GM15510 (cell line): ENCODE data around the gene ZSWIM8.

ENCODE experiments used
- POLR2A ChIP-seq: IDR thresholded peaks from 3 replicates; pipeline ENCODE4 v1.6.1; 2011; ENCODE audit warnings: borderline replicate concordance; ENCODE audit not compliant: insufficient read length; ENCODE audit errors: extremely low read depth

Gene ZSWIM8

DNA sequence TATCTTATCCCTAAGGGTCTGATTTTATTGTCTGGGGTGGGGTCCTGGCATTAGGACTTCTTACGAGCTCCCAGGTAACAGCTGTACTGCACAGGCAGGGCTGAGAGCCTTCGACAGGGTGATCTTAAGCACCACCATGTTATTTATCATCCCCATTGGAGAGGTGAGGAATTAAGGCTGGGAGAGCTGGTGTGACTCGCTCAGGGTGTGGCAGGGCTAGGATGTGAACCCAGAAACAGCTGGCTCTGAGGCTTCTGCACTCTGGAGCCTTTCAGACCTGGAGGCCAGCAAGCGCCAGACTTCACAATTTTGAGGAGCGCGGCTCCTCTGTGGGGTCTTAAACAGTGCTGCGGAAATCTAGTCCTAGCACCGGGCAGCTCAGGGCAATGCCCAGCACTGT, 53.4 kb downstream of the ZSWIM8 start:
- TF ChIP-seq POLR2A: no peak

DNA sequence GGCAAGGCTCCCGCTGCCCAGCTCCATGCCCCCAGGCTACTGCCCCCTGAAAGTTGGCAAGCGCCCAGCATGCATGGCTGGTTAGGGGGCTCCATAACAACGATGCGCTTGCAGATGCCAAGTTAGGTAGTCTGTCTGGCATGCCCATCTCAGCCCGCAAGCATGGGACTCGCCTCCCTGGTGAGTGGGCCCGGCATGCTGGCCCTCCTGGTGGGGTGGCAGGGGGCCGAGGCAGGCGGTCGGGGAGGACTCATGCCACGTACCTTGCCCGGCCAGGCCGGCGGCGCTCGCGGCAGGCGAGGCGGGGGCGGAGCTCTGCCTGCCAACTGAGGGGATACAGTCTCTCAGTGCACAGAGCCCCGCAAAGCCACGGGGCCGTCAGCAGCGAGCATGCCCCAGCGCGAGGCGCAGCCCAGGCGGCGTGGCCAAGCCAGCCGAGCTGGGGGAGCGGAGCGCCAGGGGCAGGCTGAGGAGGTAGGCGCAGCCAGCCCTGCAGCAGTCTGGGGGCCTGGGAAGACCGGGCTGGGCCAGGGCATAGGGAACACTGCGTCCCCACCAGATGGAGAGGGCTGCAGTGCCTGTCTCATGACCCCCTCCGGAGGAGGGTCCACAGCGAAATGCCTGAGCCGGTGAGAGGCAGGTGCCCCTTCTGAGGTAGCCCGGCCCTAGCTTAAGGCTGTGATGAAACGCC, 54.0 kb downstream of the ZSWIM8 start:
- TF ChIP-seq POLR2A: no peak

DNA sequence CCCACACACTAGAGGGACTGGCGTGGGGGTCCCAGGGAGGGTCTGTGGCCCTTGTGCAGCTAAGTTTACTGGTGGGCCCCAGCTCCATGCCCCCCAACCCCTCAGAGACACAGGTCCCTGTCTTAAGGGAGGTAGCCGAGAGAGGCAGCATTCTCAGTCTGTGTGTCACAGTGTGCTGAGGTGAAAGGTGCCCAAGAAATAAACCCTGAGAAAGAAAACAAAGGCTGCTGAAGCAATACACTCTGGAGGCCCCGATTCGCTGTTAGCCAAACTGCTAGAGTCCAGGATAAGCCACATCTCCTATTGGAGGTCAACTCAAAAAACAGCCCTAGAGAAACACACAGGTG, 54.6 kb downstream of the ZSWIM8 start:
- TF ChIP-seq POLR2A: no peak

DNA sequence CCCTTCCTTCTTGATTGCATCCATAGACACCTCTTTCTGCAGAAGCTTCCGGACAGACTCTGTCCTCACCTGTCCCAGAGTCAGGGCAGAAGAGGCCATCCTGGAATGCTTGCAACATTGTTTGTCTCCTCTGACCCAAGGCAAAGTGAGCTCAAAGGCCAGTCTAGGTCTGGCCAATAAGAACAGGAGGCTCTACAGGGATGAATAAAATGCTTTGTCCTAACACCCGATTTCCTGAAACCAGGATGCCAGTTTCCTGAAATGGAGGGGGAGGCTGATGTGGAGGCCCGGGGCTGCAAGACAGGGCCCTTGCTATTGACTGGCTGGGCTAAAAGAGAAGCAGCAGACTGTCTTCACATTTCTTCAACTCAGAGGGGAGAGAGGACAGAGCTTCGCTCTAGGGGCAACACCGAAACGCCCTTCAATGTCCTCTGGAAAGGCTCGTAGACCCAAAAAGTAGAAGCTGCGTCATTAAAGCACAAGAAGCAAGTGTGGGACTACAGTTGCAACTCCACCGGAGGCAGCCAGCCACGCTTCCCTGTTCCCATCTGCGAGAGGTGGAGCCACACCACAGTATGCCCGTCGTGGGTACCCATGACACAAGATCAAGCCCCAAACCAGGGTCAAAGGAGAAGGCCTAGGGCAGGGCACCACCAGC, 55.1 kb downstream of the ZSWIM8 start:
- TF ChIP-seq POLR2A: no peak

DNA sequence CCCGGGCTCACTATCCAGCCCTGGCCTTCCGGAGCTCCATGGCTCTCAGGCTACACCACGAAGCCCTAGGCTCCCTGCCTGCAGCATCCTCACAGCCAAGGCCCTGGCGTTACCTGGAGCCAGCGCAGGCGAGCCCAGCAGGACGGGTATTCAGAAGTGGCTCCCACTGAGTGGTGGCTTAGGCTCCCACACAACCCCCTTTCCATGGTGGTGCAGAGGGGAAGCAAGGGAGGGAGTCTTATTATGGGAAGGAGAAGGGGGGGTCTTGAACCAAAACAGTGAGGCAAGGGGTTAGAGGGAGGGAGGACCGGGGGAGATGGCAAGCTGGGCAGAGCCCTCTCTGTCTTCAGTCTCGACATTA, 55.6 kb downstream of the ZSWIM8 start:
- TF ChIP-seq POLR2A: no peak

DNA sequence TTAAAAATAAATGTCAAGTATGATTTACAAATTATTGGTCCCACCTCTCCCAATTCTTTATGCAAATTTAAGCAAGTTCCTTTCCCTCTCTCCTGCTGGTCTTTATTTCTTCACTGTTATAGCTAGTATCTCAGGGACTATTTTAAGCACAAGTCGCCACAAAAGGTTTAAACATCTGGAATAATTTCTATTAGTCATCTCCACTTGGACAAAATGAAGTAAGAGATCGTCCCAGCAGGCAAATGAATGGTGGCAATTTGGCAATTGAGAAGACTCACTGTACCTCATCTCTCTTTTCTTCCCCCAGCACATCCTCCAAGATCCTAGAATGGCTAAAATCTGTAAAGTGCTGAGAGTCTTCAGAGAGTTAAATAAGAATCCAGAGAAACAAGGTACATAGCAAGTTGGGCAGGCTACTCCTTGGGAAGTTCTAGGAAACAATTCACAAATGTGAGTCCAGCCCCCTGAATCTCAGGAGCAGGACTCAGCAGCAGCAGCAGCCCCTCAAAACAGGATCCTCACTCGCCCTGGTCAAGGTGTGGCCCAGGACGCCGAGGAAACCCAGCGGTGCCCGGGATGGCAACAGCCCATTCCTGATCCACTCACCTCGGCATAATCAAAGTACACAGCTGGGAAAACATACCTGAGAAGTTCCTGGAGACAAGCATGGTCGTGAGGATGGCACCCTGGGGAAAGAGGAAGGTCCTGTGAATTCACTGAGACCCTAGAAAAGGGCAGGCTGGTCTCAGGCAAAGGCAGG, 56.3 kb downstream of the ZSWIM8 start:
- TF ChIP-seq POLR2A: no peak

DNA sequence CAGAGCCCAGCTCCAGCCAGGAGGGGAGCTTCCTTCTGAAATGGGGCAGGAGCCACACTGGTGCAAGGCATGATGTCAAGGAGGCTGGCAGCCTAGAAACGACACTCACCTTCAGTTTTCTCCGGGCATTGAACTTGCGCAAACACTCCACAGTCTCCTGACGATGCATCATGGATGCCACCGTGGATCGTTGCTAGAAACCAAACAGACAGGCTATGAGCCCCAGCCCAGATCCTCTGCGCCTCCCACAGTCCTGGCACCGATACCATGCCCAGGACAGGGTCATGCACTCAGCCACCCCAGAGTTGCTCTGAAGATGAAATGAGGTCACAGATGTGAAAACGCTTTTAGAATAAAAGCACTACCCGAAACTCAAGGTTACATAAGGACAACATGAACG, 56.9 kb downstream of the ZSWIM8 start:
- no peak for TF ChIP-seq POLR2A

DNA sequence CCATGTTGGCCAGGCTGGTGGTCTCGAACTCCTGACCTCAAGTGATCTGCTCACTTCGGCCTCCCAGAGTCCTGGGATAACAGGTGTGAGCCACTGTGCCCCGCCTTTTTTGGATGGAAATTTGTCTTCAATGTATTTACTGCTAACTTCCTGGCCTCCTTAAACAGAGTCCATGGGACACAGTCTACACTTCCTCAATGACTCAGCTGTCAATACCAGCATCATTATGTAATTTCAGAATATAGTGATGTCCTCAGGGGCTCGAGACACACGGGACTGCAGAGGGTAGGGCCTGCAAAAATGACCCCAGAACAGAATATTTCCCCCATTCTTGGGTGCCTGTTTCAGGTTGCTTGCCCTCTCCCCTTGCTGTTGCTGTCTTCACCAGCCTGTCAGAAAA, 57.9 kb downstream of the ZSWIM8 start:
- TF ChIP-seq POLR2A: no peak

DNA sequence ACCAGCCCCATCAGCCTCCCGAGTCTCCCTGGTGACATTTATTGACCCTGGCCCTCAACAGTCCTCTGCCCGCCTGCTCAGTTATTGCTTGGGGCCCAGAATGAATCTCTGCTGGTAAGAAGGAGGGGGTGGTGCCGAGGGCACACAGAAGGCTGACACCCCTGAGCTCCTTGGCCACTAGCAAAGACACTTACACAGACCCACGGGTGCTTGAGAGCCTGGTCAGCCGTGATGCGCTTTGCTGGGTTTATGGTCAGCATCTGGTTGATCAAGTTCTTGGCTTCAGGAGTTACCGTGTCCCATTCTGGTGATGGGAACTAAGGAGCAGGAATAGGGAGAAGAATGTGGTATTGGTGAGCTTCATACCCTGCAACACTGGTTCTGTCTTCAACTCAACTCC, 61.6 kb downstream of the ZSWIM8 start:
- TF ChIP-seq POLR2A: no peak

DNA sequence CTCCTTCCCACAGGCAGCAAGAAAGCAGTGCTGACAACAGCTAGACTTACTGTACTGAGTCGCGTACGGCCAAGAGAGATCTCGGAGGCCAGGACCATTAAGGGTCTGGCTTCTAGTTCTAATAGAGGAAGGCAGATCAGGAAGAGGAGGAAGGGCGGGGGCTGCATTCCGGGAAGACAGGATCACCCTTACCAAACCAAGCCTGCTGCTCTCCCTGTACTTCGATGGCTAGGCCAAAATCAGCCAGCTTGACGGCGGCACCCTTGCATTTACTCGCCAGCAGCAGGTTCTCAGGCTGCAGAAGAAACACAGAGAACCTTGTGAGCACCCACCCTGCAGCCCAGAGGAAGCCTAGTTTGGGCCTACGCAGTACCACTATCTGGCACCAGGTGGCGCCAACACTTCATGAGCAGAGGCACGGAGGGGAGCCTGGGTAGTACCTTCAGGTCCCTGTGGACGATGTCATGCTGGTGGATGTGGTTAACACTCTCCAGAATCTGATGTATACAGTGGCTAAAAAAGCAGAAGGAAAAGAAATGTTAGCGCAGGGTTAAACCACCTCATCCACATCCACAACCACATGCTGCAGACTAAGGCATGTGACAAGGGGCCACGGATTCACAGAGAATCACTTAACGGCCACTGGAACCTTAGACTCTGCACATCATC, 63.5 kb downstream of the ZSWIM8 start:
- no peak for TF ChIP-seq POLR2A

DNA sequence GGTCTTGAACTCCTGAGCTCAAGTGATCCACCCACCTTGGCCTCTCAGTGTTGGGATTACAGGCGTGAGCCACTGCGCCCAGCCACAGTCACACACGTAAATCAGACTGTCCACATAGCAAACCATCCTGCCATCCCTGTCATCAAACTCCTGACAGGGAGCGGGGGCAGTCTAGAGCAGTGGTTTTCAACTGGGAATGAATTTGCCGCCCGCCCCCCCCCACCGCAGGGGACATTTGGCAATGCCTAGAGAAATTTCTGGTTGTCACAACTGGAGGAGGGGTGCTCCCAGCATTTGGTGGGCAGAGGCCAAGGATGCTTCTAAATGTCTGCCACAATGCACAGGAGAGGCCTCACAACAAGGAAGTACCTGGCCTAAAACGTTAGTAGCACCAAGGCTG, 64.8 kb downstream of the ZSWIM8 start:
- no peak for TF ChIP-seq POLR2A

DNA sequence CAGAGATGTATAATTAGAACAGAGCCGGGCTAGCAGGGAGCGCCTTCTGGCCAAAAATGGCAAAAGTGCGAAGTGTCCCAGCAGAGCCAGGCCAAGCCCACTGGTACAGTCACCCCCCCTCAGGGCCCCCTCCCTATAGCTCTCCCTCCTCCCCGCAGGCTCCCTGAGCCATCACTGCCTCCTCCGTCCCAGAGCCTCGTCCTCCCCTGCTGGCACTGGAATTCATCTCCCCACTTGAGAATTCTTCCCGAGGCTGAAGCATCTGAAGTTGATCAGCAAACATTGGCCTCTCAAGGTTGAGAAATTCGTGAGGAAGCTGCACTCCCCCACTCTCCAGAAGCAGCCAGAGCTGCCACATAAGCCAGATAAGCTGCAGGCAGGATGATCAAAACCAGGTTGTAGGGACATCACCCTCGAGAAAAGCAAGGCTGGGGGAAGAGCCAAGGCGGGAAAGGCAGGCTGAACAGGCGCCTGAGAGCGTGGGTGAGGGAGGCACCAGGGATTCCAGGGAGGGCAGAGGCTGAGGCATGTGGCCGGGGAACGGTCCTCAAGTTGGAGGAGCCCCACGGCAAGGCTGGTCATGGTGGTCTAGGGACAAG, 65.6 kb downstream of the ZSWIM8 start:
- no peak for TF ChIP-seq POLR2A
